HG03521 (cell line): ENCODE measurements around the gene KIRREL1.

Source experiments
- ATAC-seq: cut with Tn5 transposase; IDR thresholded peaks from one replicate; pipeline ENCODE4 v1.9.1; 2021; ENCODE audit warnings: mild to moderate bottlenecking, moderate library complexity; ENCODE audit not compliant: unreplicated experiment

The KIRREL1 gene

DNA sequence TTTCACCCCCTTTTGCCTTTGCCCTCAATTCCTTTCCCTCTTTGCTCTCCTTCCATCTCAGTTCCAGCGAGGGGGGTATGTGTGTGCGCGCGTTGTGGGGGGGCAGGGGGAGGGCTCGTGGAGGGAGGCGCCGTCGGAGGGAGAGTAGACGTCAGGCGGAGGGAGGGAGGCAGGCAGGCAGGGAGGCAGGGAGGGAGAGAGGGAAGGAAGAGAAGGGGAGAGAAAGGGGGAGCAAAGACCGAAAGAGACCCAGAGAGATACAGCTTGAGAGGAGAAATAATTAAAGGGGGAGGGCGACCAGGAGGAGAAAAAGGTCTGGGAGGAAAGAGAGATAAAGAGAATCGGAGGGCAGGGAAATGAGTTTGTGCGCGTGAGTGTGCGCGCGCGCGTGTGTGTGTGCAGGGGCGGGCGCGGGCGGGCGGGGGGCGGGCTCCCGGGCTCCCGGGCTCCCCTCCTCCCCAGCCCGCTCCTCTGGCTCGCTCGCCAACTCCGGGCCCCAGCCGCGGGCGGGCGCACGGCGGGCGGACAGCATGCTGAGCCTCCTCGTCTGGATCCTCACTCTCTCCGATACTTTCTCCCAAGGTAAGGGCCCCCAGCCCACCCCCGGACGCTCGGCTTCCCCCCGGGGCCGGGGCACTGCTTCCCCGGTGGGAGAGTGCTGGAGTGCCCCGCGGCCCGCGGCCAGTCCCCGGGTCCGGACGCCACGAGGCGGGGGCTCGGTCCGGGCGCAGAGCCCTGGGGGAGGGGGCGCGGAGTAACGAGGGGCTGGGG, at the start of gene KIRREL1:
Gene KIRREL1, plus strand, starts transcription at position 499 of the 771 bp plus-strand sequence. Its CDS starts 32 bp downstream, at position 531.
- no peak for ATAC-seq

DNA sequence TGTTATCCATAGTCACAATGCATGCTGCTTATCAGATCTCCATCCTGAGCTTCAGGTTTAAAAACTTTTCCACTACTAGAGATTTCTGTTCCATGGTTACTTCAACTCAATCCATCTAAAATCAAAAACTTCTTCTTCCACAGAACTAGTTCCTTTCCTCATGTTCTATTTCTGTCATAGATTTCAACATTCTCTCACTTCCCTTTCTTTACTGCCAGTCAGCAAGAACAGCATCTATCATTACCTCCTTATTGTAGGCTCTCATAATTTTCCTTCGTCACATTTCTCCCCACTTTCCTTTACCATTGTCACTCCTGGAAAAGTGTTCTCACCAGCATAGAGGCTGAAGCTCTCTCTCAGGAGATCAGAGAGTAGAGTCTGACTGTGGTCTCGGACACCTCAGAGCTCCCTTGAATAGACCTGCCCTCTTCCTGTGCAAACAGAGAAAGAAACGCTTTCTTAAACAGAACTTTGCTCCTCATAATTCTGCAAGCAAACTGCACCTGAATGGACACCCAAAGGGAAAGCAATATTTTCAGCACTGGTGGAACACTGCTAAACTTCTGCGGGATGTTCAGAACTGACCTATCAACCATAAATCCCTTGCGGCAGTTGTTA, 48.7 kb upstream of the KIRREL1 start:
- ATAC-seq = no peak

DNA sequence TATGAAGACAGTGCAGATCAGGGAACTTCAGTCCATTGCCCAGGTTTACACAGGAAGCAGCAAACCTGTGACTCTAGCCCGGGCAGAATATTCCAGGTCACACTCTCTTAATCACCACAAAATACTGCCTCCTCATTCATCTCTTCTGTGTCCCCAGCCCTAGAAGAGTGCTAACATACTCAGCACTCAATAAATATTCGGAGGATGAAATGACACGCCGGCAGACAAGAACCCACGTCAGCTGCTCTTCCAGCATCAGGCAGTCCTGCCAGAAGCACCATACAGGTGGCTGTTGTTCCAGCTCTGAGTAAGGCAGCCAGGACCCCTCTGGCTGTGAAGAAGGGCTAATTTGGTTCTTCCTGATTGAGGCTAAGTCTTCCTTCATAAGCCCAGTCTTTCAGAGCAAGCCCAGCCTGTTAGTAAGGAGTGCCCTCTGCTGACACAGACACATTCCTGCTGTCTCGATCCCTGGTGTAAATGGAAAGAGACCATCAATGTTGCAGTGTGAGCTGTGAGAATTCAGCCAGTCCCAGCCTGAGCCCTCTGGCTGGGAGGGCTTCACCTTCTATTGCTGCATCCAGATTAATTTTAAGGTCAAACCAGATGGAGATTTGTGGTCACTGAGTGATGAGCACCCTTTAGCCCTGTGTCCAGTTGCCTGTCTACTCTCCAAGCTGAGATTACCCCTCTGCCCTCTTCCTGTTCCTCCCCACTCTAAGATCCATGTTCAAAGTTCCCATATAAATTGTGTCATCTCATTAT, 45.0 kb upstream of the KIRREL1 start:
- ATAC-seq = no peak

DNA sequence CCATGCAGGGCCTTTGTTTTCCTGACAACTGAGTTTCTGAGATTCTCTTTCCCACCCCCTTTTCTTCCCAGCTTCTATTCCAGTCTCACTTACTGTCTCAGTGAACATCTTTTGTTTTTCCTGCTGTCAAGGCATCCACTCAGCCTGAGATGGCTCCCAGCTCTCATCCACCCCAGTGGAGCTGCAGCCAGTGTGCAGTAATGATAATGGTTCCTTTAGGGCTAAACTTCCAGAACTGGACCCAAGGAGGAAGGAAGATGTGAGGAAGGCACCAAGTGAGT, 44.4 kb upstream of the KIRREL1 start:
- no peak for ATAC-seq

DNA sequence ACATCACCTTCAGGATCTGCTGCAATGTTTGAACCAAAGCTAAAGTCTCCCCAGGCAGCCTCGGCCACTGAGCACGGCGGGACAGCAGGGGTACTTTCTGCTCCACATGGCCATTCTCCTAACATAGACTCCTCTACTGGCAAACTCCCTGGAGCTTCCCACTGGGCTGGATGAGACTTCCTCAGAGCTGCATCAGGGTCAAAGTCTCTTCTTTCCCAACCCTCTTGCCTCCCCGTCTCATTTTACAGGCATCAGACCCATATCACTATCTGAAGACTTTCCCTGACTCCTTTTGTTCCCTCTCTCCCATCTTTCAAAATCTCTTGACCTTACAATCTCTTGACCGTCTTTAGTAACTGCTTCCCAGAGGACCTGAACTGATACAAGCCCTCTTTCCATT, 42.2 kb upstream of the KIRREL1 start:
- no peak for ATAC-seq

DNA sequence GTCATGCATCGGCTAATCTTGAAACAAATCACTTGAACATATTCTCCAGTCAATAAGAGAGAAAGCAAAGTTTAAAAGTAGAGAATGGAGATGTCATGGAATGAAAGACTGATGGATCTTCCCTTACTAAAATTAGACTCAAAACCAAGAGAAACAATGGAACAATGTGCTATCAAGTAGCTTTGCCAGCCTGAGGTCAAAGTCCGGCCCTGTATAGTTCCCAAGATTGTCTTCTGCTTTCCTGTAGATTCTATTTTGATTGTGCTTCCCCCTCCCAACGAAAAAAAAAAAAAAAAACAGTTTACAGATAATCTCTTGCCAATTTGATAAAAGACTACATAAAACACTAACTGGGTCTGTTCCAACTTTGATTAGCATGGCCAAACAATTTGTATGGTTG, 40.8 kb upstream of the KIRREL1 start:
- no peak for ATAC-seq

DNA sequence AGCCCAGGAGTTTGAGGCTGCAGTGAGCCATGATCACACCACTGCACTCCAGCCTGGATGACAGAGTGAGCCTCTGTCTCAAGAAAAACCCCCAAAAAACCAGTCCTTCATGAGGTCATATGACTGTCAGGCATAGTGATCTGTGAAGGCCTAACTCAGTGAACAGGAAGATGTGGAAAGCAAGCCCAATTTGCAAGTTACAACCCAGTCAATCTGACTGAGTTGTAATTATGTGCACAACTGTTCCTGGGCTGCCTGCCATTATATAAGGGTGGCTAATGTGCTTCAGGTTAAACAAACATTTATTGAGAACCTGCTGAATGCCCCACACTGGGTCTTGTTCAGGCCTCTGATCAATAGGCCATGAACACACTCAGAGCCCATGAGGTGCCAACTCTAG, 38.2 kb upstream of the KIRREL1 start:
- no peak for ATAC-seq

DNA sequence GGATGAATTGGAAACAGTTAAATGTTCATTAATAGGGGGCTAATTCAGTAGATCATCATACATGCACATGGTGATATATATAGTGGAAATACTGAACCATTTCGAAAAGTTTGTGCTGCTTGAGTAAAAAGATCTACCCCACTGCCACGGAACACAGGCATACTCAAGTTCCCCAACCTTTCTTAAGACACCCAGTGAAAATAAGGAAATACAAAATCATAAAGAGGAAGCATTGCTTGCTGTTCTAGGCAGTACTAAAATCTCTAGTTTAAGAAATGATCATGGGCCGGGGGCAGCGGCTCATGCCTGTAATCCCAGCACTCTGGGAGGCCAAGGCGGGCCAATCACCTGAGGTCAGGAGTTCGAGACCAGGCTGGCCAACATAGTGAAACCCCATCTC, 37.6 kb upstream of the KIRREL1 start:
- no peak for ATAC-seq

DNA sequence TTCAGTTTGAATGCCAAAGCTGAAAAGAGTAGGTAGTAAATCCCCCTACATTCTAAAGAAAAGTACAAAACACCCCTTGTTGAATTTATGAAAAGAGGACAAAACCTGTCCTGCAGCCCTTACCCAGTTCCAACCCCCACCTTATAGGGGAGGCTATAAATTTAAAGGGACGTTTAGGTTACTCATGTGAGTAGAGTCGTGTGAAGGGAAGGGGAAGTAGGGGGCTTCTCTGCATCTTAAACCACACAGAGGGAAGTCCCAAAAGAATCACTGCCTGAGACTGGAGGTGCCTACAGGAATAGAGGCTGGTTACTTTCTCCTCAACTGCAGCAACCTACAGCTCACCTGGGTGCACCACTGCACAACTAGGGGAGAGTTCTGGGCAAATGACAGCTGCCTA, 36.7 kb upstream of the KIRREL1 start:
- no peak for ATAC-seq

DNA sequence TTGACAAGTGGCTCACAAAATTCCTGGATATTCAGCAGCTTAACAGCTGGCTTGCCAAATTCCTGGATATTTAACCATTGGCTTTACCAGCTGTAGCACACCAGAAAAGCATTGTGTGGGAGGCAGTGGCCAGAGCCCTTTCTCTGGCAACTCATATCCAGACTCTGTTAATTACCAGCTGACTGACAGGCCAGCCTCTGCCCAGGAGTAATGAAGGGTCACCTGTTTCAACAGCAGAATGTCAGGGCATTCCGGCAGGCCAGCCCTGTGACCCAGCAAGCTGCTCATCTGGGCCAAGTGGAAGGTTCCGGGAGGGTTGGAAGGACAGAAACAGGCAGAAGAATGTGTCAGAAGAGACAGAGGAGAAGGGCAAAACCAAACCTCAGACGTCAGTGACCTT, 35.2 kb upstream of the KIRREL1 start:
- ATAC-seq = no peak

DNA sequence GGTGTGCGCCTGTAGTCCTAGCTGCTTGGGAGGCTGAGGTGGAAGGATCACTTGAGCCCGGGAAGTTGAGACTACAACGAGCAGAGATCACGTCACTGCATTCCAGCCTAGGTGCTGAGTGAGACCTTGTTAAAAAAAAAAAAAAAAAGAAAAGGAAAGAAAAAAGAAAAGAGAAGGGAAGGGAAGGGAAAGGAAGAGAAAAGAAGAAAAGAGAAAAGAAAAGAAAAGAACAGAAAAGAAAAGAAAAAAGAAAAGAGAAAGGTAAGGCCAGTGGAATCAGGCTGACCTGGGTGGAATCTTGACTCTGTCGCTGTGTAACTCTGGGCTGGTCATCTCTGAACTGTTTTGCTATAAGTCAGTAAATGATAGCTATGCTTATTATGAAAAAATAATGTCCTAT, 33.7 kb upstream of the KIRREL1 start:
- ATAC-seq = no peak

DNA sequence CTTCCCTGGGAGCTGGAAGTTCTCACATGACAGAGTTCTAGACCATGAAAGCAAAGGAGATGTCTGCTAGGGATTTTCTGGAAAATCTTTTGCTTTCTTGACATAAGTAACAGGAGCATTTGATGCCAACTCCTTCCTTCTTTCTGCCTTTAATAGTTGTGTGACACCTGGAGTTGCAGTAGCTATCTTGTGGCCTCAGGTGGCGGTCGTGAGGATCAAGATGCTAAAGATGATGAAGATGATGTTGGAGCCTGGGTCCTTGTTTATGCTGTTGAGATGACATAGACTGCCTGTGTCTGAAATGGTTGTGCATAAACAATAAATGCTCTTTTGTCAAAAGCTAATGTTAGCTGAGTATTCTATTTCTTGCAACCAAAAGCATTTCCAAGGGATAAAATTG, 32.7 kb upstream of the KIRREL1 start:
- no peak for ATAC-seq

DNA sequence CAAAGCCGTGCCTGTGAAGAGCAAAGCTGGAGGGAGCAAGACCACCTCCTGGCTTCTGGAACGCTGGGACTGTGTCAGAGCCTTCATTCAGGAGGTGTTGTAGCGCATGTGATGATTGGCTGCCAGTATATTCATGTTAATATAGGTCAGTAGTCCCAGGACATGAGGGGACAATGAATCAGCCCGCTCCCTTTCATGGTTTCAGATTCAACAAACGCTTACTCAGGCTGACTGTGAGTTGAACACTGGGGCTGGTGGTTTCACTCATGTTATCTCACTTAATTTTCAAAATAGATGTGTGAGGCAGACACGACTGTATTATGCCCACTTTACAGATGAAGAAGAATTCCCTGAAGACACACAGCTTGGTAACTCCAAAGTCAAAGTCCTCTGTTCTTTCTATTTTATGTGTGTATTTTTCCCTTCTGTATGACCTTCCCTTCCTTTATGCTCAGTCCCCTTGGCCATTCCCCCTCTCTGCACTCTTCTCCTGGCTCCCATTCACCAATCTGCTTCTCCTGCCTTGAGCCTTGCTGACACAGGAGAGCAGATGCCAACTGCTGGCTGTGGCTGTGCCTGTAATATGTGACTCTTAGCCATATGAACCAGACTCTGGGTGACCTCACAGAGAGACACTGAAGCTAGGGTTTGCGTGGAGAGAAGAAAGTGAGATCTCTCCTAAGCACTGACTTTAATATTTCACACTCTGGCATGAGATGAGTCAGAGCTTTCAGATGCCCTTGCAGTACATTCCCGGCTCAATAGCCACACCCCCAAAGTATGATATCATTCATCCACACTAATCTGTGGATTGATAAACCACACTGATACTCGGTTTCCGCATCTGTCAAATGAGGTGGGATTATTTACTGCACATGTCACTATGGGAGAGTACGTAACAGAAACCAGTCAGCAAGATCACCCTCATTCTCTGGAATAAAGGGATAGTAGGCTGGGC, 31.4 kb upstream of the KIRREL1 start:
- no peak for ATAC-seq

DNA sequence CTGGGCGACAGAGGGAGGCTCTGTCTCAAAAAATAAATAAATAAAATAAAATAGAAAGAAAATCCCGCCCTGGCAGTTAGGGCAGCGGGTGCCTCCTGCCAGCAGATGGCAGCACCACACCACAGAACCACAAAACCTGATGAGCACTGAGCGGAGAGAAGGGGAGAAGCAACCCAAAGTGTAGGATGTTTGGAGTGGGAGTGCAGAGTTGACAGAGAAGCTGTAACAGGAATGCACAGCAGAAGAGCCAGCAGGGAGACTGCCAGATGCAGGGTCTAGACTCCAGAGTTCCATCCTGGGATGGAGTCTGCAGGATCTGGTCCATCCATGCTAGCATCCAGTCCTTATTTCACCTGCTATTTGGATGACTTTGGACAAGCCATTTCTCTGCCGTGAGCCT, 29.7 kb upstream of the KIRREL1 start:
- ATAC-seq = no peak

DNA sequence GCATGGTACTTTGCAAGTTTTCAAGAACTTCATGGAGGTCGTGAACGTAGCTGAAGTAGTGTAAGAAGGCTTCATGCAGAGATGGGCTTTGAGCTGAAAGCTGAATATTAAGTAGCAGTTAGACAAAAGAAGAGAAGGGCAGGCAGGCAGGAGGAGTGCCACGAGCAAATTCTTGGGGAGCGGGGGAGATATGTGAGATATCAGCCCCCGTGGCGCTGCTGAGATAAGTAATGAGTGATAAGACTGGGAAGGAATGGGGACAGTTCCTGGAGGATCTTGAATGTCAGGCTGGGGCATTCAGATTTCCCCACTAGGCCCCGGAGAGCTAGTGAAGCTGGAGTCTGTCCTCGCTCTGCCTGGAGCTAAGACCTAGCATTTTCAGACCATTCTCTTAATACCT, 27.9 kb upstream of the KIRREL1 start:
- ATAC-seq = no peak

DNA sequence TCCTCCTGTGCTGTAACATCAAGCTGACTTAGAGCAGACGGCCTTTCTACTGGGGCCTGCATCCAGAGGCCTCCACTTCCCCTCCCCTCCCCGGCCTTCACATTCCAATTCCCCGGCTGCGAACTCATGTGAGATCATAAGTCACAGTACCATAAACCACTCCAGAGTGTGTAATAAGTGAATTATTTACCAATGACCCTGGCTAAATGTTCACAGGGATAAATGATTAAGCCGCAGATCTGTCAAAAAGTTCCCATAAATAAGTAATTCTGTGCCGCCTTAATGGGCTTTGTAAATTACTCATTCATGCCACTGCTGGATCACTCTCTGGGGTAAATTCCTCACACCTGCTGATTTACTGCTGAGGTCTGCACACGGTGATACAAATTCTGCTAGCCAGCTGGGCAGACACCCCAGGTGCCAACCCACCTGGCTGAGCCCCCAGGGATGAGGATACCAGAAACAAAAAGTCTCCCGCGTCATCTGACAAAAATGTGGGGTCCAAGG, 27.4 kb upstream of the KIRREL1 start:
- no peak for ATAC-seq

DNA sequence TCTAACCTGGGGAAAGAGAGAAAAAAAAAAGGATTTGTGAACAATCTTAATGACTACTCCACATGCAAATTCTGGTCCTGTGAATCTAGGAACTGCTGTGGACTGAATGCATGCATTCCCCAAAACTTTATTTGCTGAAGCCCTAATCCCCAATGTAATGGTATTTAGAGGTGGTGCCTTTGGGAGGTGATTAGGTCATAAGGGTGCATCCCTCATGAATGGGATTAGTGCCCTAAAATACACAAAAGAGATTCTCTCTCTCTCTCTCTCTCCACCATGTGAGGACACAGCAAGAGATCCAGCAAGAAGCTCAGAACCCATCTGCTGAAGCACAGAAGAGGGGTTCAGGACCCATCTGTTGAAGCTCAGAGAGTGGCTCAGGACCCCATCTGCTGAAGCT, 26.2 kb upstream of the KIRREL1 start:
- ATAC-seq = no peak

DNA sequence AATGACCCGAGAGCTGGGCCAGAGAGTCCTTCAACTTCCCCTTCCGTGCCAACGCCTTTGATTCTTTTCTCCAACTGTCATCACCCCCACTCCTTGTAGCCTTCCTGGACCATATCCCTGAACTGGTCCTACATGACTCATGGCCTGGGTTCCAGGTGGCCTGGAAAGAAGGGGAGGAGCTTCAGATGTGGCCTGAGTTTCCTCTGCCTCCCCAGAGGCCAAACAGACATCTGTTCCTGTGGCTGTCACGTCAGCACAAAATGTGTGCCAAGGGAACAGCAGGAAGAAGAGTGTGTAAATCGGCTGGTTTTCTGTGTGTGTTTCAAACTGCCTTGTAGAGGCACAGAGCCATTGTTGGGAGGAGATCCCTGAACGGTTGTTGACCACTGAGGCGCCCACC, 24.9 kb upstream of the KIRREL1 start:
- ATAC-seq = no peak

DNA sequence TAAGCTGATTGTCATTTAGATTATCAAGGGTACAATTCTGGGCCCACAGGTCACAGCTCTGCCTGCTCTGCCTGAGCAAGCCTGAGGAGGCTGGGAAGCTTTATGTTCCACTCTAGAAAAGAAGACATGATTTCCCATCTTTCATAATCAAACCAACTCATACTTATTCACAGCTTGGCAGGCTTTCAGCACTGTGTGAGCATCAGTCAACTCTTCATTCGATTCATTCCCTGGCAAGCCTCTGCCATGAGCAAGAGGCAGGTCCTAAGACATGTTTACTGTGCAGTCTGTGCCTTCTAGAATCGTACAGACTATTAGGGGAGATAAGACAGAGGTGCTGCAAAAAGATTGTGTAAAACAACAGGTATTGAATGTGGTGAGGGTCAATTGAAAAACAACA, 24.5 kb upstream of the KIRREL1 start:
- no peak for ATAC-seq

DNA sequence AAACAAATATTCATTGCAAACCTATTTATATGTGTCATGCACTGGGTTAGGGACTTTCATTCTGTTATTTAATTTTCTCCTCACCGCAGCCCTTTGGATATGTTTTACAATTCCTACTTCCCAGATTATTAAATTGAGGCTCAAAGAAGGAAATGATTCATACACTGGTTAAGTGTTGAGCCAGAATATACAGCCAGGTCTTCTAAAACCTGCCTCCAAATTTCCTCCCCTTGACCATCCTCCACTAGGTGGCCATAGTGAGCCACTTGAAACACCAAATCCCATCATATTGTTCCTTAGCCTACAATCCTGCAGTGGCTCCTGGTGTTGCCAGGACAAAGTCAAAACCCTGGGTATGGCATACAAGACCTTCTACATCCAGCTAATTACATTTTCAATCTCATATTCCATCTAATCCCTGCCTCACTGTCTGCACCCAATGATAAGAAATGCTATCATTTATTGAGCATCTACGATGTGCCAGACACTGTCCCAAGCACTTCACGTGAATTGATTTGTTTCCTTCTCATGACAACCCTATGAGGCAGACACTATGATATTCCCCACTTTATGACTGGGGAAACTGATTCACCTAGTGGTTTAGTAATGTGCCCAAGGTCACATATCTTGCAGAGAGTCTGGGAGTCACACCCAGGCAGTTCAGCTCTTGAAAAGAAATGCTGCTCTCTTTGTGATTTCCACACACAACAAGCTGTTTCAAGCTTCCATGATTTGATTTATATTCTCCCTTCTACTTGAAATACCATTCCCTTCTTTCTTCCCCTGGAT, 23.6 kb upstream of the KIRREL1 start:
- no peak for ATAC-seq
